K562 treated with DMSO at 1 percent for 4 hours (cell line): ENCODE results near the gene INTS6L. TPM values are rescaled to one million over a fixed set of nuclear protein-coding genes. Genes with fewer than 3 reads are reported as not detected.

ENCODE experiments used
- total RNA-seq: library from RNA; unstranded; fragments of 300-600 nt; gene quantifications from 2 replicates; pipeline ENCODE4 v1.2.3, GENCODE V29; 2022; ENCODE audit not compliant: insufficient read depth

The INTS6L gene, protein sequence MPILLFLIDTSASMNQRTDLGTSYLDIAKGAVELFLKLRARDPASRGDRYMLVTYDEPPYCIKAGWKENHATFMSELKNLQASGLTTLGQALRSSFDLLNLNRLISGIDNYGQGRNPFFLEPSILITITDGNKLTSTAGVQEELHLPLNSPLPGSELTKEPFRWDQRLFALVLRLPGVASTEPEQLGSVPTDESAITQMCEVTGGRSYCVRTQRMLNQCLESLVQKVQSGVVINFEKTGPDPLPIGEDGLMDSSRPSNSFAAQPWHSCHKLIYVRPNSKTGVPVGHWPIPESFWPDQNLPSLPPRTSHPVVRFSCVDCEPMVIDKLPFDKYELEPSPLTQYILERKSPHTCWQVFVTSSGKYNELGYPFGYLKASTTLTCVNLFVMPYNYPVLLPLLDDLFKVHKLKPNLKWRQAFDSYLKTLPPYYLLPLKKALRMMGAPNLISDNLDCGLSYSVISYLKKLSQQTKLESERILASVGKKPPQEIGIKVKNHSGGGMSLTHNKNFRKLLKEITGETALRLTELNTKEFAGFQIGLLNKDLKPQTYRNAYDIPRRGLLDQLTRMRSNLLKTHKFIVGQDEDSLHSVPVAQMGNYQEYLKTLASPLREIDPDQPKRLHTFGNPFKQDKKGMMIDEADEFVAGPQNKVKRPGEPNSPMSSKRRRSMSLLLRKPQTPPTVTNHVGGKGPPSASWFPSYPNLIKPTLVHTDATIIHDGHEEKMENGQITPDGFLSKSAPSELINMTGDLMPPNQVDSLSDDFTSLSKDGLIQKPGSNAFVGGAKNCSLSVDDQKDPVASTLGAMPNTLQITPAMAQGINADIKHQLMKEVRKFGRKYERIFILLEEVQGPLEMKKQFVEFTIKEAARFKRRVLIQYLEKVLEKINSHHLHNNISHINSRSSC
- 11.3 and 17.2 TPM in 2 replicates for total RNA-seq

DNA sequence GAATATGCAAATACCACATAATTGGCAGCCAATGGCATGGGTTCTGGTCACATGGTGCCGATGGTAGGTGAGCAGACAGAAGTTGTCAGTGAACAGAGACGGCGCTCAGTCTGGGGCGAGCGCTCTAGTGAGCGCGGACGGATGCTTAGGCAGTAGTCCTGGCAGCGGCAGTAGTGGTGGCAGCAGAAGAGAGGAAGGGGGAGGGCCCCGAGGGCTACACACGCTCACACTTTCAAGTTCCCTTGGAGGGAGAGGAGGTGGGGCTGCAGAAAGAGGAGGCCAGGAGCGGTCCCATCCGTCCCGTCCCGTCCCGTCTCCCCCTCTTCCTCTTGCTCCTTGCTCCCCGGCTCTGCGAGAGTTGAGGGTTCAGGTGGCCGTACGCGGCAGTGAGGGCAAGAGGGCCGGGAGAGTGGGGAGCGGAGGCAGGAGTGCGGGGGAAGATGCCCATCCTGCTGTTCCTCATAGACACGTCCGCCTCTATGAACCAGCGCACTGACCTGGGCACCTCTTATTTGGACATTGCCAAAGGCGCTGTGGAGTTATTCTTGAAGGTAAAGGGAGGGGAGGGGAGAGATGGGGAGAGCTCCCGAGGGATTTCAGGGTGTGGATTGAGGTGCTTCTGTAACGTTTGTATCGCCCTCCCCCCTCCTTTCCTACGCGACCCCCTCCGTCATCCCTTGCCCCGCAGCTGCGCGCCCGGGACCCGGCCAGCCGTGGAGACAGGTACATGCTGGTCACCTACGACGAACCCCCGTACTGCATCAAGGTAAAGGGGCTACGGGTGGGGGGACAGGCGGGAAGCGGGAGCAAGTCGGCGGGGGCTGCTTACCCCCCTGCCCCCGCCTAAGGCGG is at the start of gene INTS6L:
INTS6L (plus strand) TSS at position 108 of the 852 bp plus-strand sequence; CDS start at position 441, 333 bp downstream.

Other genes with a start within 250 kb of the INTS6L start
- not detected in 2 replicates for gene ETDC, start 211.2 kb upstream of the INTS6L start, total RNA-seq
- gene ZNF75D, start 176.6 kb upstream of the INTS6L start, total RNA-seq: 4.5 and 4.6 TPM in 2 replicates
- 0.62 and 0.84 TPM in 2 replicates for gene ZNF449, start 175.9 kb upstream of the INTS6L start, total RNA-seq
- not detected in 2 replicates for gene SMIM10L2A, start 98.7 kb upstream of the INTS6L start, total RNA-seq
- gene CT45A1, start 193.0 kb downstream of the INTS6L start, total RNA-seq: 1.6 TPM in 1 of 2 replicates, not detected in the other
- not detected in 2 replicates for gene CT45A3, start 247.5 kb downstream of the INTS6L start, total RNA-seq